Suprapubic skin (tissue), 4 donors: ENCODE measurements around the gene MAD2L1.

Source experiments
- EP300 ChIP-seq: sonication (generic); formaldehyde crosslinking; IDR thresholded peaks from one replicate; pipeline ENCODE4 v1.6.1; 2017; ENCODE audit warnings: antibody characterized with exemption
- POLR2A ChIP-seq, 2 donors: fragments of 450-650 bp; IDR thresholded peaks; one replicate each; pipeline ENCODE4 v1.6.1; 2017; ENCODE audit warnings: antibody characterized with exemption in 2 of 2, mild to moderate bottlenecking in 2 of 2, moderate library complexity in 2 of 2
- POLR2AphosphoS5 ChIP-seq, 3 donors: sonication (generic); formaldehyde crosslinking; IDR thresholded peaks; one replicate each; pipeline ENCODE4 v1.6.1; 2017; ENCODE audit warnings: antibody characterized with exemption in 3 of 3
- TF ChIP-seq, protein P1 (sequence below), 2 donors: fragments of 200-600 bp in 1 of 2; fragments of 450-650 bp in 1 of 2; sonication (generic) in 1 of 2; IDR thresholded peaks; one replicate each; pipeline ENCODE4 v1.5.1; 2016 to 2019; ENCODE audit warnings: antibody characterized with exemption in 2 of 2, mild to moderate bottlenecking in 1 of 2, moderate library complexity in 1 of 2

DNA sequence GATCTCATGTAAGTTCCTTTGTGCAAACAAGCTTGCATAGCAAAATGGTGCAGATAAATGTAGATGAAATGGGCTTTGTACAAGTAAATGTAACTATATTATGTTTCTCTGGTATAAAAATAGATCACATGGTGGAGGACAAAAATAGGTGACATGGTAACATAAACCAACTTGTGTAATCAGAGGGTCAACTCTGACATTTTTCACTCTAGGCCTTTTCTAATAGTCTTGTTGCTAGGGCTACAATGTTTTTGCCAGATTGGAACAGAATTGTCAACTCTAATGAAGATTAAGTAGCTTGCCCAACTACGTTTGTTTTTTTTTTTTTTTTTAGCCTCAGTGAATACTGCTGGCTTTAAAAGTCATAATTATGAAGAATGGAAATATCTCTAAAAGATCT is 11.5 kb downstream of the MAD2L1 start:
- TF ChIP-seq POLR2AphosphoS5 (IDR thresholded peaks at IDR 0.05) (no peak), POLR2A (IDR thresholded peaks at IDR 0.05) (no peak), EP300 (no peak)
- TF ChIP-seq, protein P1, sequence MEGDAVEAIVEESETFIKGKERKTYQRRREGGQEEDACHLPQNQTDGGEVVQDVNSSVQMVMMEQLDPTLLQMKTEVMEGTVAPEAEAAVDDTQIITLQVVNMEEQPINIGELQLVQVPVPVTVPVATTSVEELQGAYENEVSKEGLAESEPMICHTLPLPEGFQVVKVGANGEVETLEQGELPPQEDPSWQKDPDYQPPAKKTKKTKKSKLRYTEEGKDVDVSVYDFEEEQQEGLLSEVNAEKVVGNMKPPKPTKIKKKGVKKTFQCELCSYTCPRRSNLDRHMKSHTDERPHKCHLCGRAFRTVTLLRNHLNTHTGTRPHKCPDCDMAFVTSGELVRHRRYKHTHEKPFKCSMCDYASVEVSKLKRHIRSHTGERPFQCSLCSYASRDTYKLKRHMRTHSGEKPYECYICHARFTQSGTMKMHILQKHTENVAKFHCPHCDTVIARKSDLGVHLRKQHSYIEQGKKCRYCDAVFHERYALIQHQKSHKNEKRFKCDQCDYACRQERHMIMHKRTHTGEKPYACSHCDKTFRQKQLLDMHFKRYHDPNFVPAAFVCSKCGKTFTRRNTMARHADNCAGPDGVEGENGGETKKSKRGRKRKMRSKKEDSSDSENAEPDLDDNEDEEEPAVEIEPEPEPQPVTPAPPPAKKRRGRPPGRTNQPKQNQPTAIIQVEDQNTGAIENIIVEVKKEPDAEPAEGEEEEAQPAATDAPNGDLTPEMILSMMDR (IDR thresholded peaks at IDR 0.05): no peak
